Gastrocnemius medialis (tissue), 4 donors: ENCODE results near the gene SLC12A7.

ENCODE experiments used
- POLR2A ChIP-seq, 2 donors: fragments of 450-650 bp; IDR thresholded peaks; one replicate each; pipeline ENCODE4 v1.6.1; 2017; ENCODE audit warnings: antibody characterized with exemption in 2 of 2, mild to moderate bottlenecking in 2 of 2, moderate library complexity in 2 of 2
- TF ChIP-seq, protein P1 (sequence below), 5 experiments: fragments of 450-650 bp in 3 of 5; fragments of 200-600 bp in 2 of 5; sonication (generic) in 2 of 5; IDR thresholded peaks in 4 of 5; conservative IDR thresholded peaks in 1 of 5; 1 replicate in 4 of 5; 2 replicates in 1 of 5; pipeline ENCODE4 v1.5.1; 2016 to 2019; ENCODE audit warnings: antibody characterized with exemption in 5 of 5, mild to moderate bottlenecking in 3 of 5, moderate library complexity in 3 of 5

DNA sequence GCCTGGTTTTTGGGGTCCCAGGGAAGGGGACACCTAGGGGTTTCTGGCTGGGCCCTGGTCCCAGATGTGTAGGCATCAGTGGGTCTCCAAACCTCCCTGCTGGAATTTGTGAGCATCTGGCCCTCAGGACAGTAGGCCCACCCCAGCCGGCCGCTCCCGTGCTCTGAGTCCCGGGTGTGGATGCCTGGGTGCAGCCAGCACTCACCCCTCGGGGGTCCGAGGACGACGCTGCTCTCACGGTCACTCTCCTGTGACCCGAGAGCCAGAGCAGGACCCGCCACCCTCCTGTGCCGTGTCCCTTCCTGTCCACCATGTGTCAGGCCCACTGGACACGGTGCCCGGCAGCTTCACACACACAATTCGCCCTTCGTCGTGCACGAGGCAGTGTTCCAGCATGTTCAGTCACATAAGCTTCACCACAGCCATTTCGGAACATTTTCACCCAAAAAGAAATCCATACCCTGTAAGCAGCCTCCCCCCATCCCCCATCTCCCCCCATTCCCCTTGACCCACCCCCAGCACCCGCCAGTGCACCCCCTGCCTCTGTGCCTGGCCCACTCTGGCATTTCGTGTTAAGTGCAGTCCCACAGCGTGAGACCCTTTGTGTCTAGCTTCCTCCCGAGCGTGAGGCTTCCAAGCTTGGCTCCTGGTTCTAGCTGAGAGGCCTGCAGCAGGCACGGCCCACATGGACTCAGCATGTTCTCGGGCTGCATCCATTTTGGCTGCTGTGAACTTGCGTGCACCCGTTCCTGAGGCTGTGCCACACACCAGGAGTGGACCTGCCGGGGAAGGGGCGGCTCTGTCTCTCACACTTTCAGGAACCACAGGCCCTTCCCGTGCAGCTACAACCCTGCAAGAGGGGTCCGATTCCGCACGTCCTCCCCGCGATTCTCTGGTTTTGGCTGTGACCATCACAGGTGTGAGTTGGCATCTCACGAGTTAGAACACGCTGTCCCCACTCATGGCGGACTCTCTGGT is 62.7 kb downstream of the SLC12A7 start:
- TF ChIP-seq, protein P1, sequence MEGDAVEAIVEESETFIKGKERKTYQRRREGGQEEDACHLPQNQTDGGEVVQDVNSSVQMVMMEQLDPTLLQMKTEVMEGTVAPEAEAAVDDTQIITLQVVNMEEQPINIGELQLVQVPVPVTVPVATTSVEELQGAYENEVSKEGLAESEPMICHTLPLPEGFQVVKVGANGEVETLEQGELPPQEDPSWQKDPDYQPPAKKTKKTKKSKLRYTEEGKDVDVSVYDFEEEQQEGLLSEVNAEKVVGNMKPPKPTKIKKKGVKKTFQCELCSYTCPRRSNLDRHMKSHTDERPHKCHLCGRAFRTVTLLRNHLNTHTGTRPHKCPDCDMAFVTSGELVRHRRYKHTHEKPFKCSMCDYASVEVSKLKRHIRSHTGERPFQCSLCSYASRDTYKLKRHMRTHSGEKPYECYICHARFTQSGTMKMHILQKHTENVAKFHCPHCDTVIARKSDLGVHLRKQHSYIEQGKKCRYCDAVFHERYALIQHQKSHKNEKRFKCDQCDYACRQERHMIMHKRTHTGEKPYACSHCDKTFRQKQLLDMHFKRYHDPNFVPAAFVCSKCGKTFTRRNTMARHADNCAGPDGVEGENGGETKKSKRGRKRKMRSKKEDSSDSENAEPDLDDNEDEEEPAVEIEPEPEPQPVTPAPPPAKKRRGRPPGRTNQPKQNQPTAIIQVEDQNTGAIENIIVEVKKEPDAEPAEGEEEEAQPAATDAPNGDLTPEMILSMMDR (IDR thresholded peaks at IDR 0.05 in 4 of 5, conservative IDR thresholded peaks at IDR 0.05 in 1 of 5): no peak
- no peak for TF ChIP-seq POLR2A (IDR thresholded peaks at IDR 0.05)
